ENCODE measurements around the gene MAPT. TPM values are rescaled to one million over a fixed set of nuclear protein-coding genes. Genes with fewer than 3 reads are reported as not detected.

Gene MAPT
- total RNA-seq, 1 experiment from 2014 or later = 37.5 TPM

- DNase-seq (ENCODE audit: low read depth, low spot score) (no peak), ATAC-seq (no peak)
- H3K4me1 ChIP-seq (ENCODE audit: control insufficient read depth in 1 of 2, insufficient read depth in 2 of 2, low read length in 2 of 2) = peaks cover 19 to 42% of the 10 kb centered on the region in 2 experiments
- H3K9me2 ChIP-seq (ENCODE audit: insufficient read depth) = no peaks in the 10 kb centered on the region
- no peak overlapping the region for H2AFZ ChIP-seq (ENCODE audit: low read depth, low read length, poor library complexity, severe bottlenecking)
- RAD21 ChIA-PET (ENCODE audit: low non-redundant PET in 1 of 2, low total read pairs in 2 of 2, uncharacterized antibody in 2 of 2, unreplicated experiment in 2 of 2) = no interaction called here
- BruUV-seq (replicated peaks) = no TSS peak
- H4K20me1 ChIP-seq (ENCODE audit: insufficient read depth) = peaks cover 10% of the 10 kb centered on the region; the same call in 1 of the 2 replicates
- POLR2A ChIA-PET = no interaction called here
- H3K27ac ChIP-seq (ENCODE audit: low read depth, low read length) = no peak overlapping the region
- CTCF ChIA-PET = interaction anchor here (1.2 to 5.4 kb wide), 2 partner anchors 15 to 134 kb away, joined by 7 to 45 read pairs; partner anchors contain the start of gene KANSL1
- H3K4me2 ChIP-seq (ENCODE audit: low read length) = no peak overlapping the region
- H3K79me2 ChIP-seq (ENCODE audit: insufficient read depth, low read length) = peaks cover 46% of the 10 kb centered on the region
- H3K4me3 ChIP-seq (replicated peaks in 1 of 2; ENCODE audit: low read depth in 1 of 2, low read length in 2 of 2) = no peak overlapping the region
- TF ChIP-seq FOSL1 (IDR thresholded peaks at IDR 0.05; ENCODE audit: low read depth) (no peak), YY1 (IDR thresholded peaks at IDR 0.05; ENCODE audit: extremely low read depth, insufficient replicate concordance, low read depth, low read length) (no peak), POLR2A (IDR thresholded peaks at IDR 0.05; ENCODE audit: borderline replicate concordance, extremely low read depth, insufficient read depth, insufficient read length) (no peak), JUND (IDR thresholded peaks at IDR 0.05) (no peak), ATF3 (IDR thresholded peaks at IDR 0.05) (no peak), EZH2phosphoT487 (IDR thresholded peaks at IDR 0.05; ENCODE audit: borderline replicate concordance) (no peak), CTCF (IDR thresholded peaks at IDR 0.05 in 2 of 3, conservative IDR thresholded peaks at IDR 0.05 in 1 of 3; ENCODE audit: borderline replicate concordance in 1 of 3, insufficient read depth in 1 of 3, low read depth in 2 of 3, low read length in 2 of 3) (no peak), SRF (IDR thresholded peaks at IDR 0.05; ENCODE audit: low read depth) (no peak), REST (IDR thresholded peaks at IDR 0.05; ENCODE audit: low read depth) (no peak)
- H3K9me3 ChIP-seq (ENCODE audit: control insufficient read depth in 1 of 2, insufficient read depth in 1 of 2, low read depth in 1 of 2, low read length in 2 of 2) = no peaks in the 10 kb centered on the region
- H3K9ac ChIP-seq (ENCODE audit: low read length) = no peak overlapping the region
- no peaks in the 10 kb centered on the region for H3K27me3 ChIP-seq (ENCODE audit: insufficient read depth, low read length)
- intact Hi-C loops (cut with micrococcal nuclease) = no loop called here
- H3K36me3 ChIP-seq (ENCODE audit: control insufficient read depth in 1 of 2, insufficient read depth in 2 of 2, low read length in 2 of 2) = peaks cover 3 to 8% of the 10 kb centered on the region in 2 experiments; a peak in 2 of 4 replicates
Observed at GRCh38 chr17:46059486-46059885, 165.1 kb downstream of the MAPT start.

Measured in HCT116 (cell line).